SK-N-SH (cell line): ENCODE data around the gene NSD2.

Experiments
- CTCF ChIP-seq: fragments of 200-600 bp; sonication (generic); IDR thresholded peaks from 2 replicates; pipeline ENCODE4 v1.6.1; 2017; ENCODE audit warnings: antibody characterized with exemption, mild to moderate bottlenecking, moderate library complexity
- EP300 ChIP-seq, 2 experiments: IDR thresholded peaks; 2 replicates each; pipeline versions ENCODE4 v1.4.0 to v1.6.1; 2012; ENCODE audit warnings: borderline replicate concordance in 1 of 2, low read depth in 1 of 2, low read length in 1 of 2
- FOXM1 ChIP-seq: IDR thresholded peaks from 2 replicates; pipeline ENCODE4 v1.4.0; 2012; ENCODE audit warnings: low read depth, mild to moderate bottlenecking
- GABPA ChIP-seq: IDR thresholded peaks from 2 replicates; pipeline ENCODE4 v1.4.0; 2012; ENCODE audit warnings: low read depth, mild to moderate bottlenecking
- JUND ChIP-seq: IDR thresholded peaks from 2 replicates; pipeline ENCODE4 v1.4.0; 2012
- MAX ChIP-seq: IDR thresholded peaks from 2 replicates; pipeline ENCODE4 v1.4.0; 2012; ENCODE audit warnings: low read depth
- MXI1 ChIP-seq: IDR thresholded peaks from 2 replicates; pipeline ENCODE4 v1.6.1; 2012; ENCODE audit warnings: mild to moderate bottlenecking, low read depth, low read length, improper control_type of control experiment
- POLR2AphosphoS5 ChIP-seq: IDR thresholded peaks from 2 replicates; pipeline ENCODE4 v1.6.1; 2012; ENCODE audit warnings: low read depth, low read length
- RAD21 ChIP-seq: IDR thresholded peaks from 2 replicates; pipeline ENCODE4 v1.6.1; 2012; ENCODE audit warnings: mild to moderate bottlenecking, low read length
- RCOR1 ChIP-seq: fragments of 150-350 bp; IDR thresholded peaks from 2 replicates; pipeline ENCODE4 v1.6.1; 2017; ENCODE audit warnings: antibody characterized with exemption, low read length
- SIN3A ChIP-seq: IDR thresholded peaks from 2 replicates; pipeline ENCODE4 v1.6.1; 2012; ENCODE audit warnings: low read depth, mild to moderate bottlenecking, low read length, moderate library complexity, borderline replicate concordance
- USF1 ChIP-seq: IDR thresholded peaks from 2 replicates; pipeline ENCODE4 v1.4.0; 2012; ENCODE audit warnings: low read depth, borderline replicate concordance
- YY1 ChIP-seq: IDR thresholded peaks from 2 replicates; pipeline ENCODE4 v1.4.0; 2012; ENCODE audit warnings: low read depth, mild to moderate bottlenecking
- ZBTB33 ChIP-seq: IDR thresholded peaks from 2 replicates; pipeline ENCODE4 v1.4.0; 2012; ENCODE audit warnings: low read depth, borderline replicate concordance

GRCh38 chr4:1961038-1961437, 89.8 kb downstream of the NSD2 start:
- TF ChIP-seq CTCF (no peak), JUND (no peak), SIN3A (no peak), USF1 (no peak), MAX (no peak), POLR2AphosphoS5 (no peak), GABPA (no peak), ZBTB33 (no peak), MXI1 (no peak), YY1 (no peak), RAD21 (no peak), RCOR1 (no peak), FOXM1 (no peak), EP300 (IDR thresholded peaks at IDR 0.05; ENCODE audit: borderline replicate concordance in 1 of 2, low read depth in 1 of 2, low read length in 1 of 2) (no peak)
